K562 (cell line): ENCODE data around the gene OSCAR. TPM values are rescaled to one million over a fixed set of nuclear protein-coding genes. Genes with fewer than 3 reads are reported as not detected.

Source experiments
- CBX3 ChIP-seq, 2 experiments: IDR thresholded peaks; 1 replicate in 1 of 2; 2 replicates in 1 of 2; pipeline ENCODE4 v1.6.1; 2012; ENCODE audit warnings: inconsistent platforms in 2 of 2, low read length in 2 of 2, borderline replicate concordance in 1 of 2, control low read depth in 1 of 2
- ILK ChIP-seq: fragments of 450-650 bp; IDR thresholded peaks from 2 replicates; pipeline ENCODE4 v1.6.1; 2016; ENCODE audit warnings: missing genetic modification characterization, low read depth, mild to moderate bottlenecking, missing compliant biosample characterization, moderate library complexity, borderline replicate concordance
- KAT8 ChIP-seq: fragments of 450-650 bp; IDR thresholded peaks from 2 replicates; pipeline ENCODE4 v1.6.1; 2016; ENCODE audit warnings: low read depth, mild to moderate bottlenecking
- MEF2A ChIP-seq: IDR thresholded peaks from 2 replicates; pipeline ENCODE4 v1.6.1; 2011; ENCODE audit warnings: low read depth, mild to moderate bottlenecking, low read length, moderate library complexity; ENCODE audit not compliant: control insufficient read depth
- NCOA1 ChIP-seq: fragments of 450-650 bp; IDR thresholded peaks from 2 replicates; pipeline ENCODE4 v1.6.1; 2016; ENCODE audit warnings: low read depth
- PHF21A ChIP-seq: fragments of 450-650 bp; IDR thresholded peaks from 2 replicates; pipeline ENCODE4 v1.6.1; 2017; ENCODE audit warnings: low read depth, borderline replicate concordance
- POLR2AphosphoS2 ChIP-seq: IDR thresholded peaks from 2 replicates; pipeline ENCODE4 v1.6.1; 2012; ENCODE audit warnings: low read length, improper control_type of control experiment
- POLR2AphosphoS5 ChIP-seq: IDR thresholded peaks from 2 replicates; pipeline ENCODE4 v1.6.1; 2011; ENCODE audit warnings: mild to moderate bottlenecking, low read depth, low read length, moderate library complexity; ENCODE audit not compliant: control insufficient read depth, insufficient read depth
- RCOR1 ChIP-seq, 2 experiments: IDR thresholded peaks; 2 replicates each; pipeline ENCODE4 v1.6.1; 2012; ENCODE audit warnings: low read depth in 2 of 2, low read length in 2 of 2, borderline replicate concordance in 1 of 2, improper control_type of control experiment in 1 of 2
- SP1 ChIP-seq: sonication (generic); formaldehyde crosslinking; IDR thresholded peaks from 2 replicates; pipeline ENCODE4 v1.8.1; 2022; ENCODE audit warnings: mild to moderate bottlenecking, missing genetic modification reagents
- TCFL5 ChIP-seq: fragments of 250-450 bp; sonication (Bioruptor Pico); conservative IDR thresholded peaks from 2 replicates; pipeline ENCODE4 v1.6.1; 2021; ENCODE audit warnings: mild to moderate bottlenecking, moderate library complexity, matching md5 sums
- THRAP3 ChIP-seq: fragments of 450-650 bp; IDR thresholded peaks from 2 replicates; pipeline ENCODE4 v1.6.1; 2016; ENCODE audit warnings: mild to moderate bottlenecking, inconsistent platforms, borderline replicate concordance
- TRIM28 ChIP-seq: fragments of 450-650 bp; IDR thresholded peaks from 2 replicates; pipeline ENCODE4 v1.6.1; 2017
- ZFX ChIP-seq: sonication (generic); formaldehyde crosslinking; IDR thresholded peaks from 2 replicates; pipeline ENCODE4 v1.8.0; 2022; ENCODE audit warnings: mild to moderate bottlenecking, missing genetic modification reagents, moderate library complexity
- ZNF134 ChIP-seq: fragments of 250-450 bp; sonication (Bioruptor Pico); conservative IDR thresholded peaks from 2 replicates; pipeline ENCODE4 v1.4.0; 2020
- ZNF384 ChIP-seq: IDR thresholded peaks from 2 replicates; pipeline ENCODE4 v1.6.1; 2012; ENCODE audit warnings: low read depth, low read length, improper control_type of control experiment
- polyA plus RNA-seq, 8 experiments: library from polyadenylated mRNA; depleted of rRNA in 4 of 8; stranded (reverse) in 5 of 8; unstranded in 3 of 8; fragments of >200 nt; fragmentation: Nextera tagmentation in 2 of 8; fragmentation: Illumina TruSeq in 1 of 8; extraction: Ambion mirVana in 2 of 8; extraction: Trizol in 1 of 8; gene quantifications; 2 replicates each; pipeline versions ENCODE4 v1.2.1 to v1.2.3, GENCODE V29; 2011 to 2014; ENCODE audit warnings: inconsistent platforms in 1 of 8, missing spikeins in 1 of 8
- total RNA-seq, 7 experiments: library from RNA; depleted of rRNA in 6 of 7; stranded (reverse); fragments of >200 nt in 6 of 7; fragmentation: Illumina TruSeq in 2 of 7; extraction: Trizol in 2 of 7; gene quantifications; 2 replicates each; pipeline versions ENCODE4 v1.2.1 to v1.2.3, GENCODE V29; 2011 to 2021; ENCODE audit warnings: low replicate concordance in 1 of 7
- TF ChIP-seq, protein P1 (sequence below): fragments of 450-650 bp; formaldehyde crosslinking; conservative IDR thresholded peaks from 2 replicates; pipeline ENCODE4 v1.4.0; 2022; ENCODE audit warnings: mild to moderate bottlenecking, missing genetic modification characterization
- TF ChIP-seq, protein P2 (sequence below): sonication (generic); formaldehyde crosslinking; IDR thresholded peaks from 2 replicates; pipeline ENCODE4 v1.8.0; 2023; ENCODE audit warnings: missing genetic modification reagents, mild to moderate bottlenecking, borderline replicate concordance
- TF ChIP-seq, protein P3 (sequence below): IDR thresholded peaks from 2 replicates; pipeline ENCODE4 v1.6.1; 2011; ENCODE audit not compliant: insufficient read length; ENCODE audit errors: extremely low read depth

Gene OSCAR
- total and polyA plus RNA-seq, 9 of the 15 experiments (the other 6 are each of a cell fraction or from before 2014, with no cell fraction given), result 0.09 to 0.62 (median 0.13) TPM; not detected in 5

DNA sequence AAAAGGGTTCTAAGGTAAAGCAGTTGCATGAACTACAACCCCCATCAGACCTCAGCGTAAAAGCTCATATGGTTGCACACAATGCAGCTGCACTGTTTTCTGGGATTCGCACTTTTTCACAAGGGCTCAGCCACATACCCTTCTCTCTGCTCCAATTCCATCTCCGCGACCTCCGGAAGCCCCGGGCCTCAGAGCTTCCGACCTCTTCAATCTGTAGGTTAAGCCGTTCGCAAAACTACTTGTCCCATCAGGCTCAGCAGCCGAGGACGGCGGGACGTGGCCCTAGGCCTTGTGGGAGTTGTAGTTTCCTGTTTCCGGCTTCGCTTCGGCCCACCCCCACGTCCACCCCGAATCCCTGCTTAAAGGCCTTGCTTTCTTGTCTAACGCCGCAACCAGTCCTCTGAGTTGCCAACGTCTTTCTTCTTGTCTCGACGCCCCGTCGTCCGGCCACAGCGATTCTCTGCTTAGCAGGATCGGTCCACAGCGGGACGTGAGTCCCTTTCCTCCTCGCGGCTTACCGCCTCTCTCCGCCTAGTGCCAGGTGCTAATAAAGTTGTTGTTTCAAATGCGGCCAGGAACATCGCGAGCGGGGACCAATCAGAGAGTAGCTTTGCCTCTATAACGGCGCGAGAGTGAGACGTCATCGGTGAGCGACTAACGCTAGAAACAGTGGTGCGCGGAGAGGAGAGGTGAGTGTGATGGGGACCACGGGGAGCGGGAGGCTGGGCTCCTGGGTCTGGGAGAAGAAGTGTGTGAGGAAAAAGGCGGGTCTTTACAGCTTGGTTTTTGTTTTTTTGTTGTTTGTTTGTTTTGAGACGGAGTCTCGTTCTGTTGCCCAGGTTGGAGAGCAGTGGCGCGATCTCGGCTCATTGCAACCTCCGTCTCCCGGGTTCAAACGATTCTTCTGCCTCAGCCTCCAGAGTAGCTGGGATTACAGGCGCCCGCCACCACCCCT, 14.8 kb upstream of the OSCAR start, which contains the start of the genes PRPF31 and TFPT (continued):
- TF ChIP-seq ZNF384, result peak; percentile 79
- TF ChIP-seq TCFL5 (CRISPR knock-in tag), result no peak
- TF ChIP-seq PHF21A, result peak; percentile 52; the same call in 1 of the 2 replicates
- TF ChIP-seq, protein P1, sequence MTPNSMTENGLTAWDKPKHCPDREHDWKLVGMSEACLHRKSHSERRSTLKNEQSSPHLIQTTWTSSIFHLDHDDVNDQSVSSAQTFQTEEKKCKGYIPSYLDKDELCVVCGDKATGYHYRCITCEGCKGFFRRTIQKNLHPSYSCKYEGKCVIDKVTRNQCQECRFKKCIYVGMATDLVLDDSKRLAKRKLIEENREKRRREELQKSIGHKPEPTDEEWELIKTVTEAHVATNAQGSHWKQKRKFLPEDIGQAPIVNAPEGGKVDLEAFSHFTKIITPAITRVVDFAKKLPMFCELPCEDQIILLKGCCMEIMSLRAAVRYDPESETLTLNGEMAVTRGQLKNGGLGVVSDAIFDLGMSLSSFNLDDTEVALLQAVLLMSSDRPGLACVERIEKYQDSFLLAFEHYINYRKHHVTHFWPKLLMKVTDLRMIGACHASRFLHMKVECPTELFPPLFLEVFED (CRISPR knock-in tag), result no peak
- peak; percentile 66; the same call in 1 of the 2 replicates for TF ChIP-seq TRIM28
- TF ChIP-seq THRAP3, result no peak
- peak; percentile 7 to 44; a peak in 1 of 4 replicates for TF ChIP-seq RCOR1 (IDR thresholded peaks at IDR 0.05; ENCODE audit: borderline replicate concordance in 1 of 2, low read depth in 2 of 2, low read length in 2 of 2)
- peak; percentile 99 for TF ChIP-seq ZFX (CRISPR knock-in tag)
- no peak for TF ChIP-seq MEF2A
- no peak for TF ChIP-seq ILK (tag)
- peak; percentile 81 for TF ChIP-seq POLR2AphosphoS5
- no peak; a peak in 1 of 3 replicates for TF ChIP-seq CBX3 (IDR thresholded peaks at IDR 0.05; ENCODE audit: borderline replicate concordance in 1 of 2, low read length in 2 of 2)
- peak; percentile 60; the same call in 1 of the 2 replicates for TF ChIP-seq ZNF134 (CRISPR knock-in tag)
- peak; percentile 29; the same call in 1 of the 2 replicates for TF ChIP-seq NCOA1
- TF ChIP-seq, protein P2, sequence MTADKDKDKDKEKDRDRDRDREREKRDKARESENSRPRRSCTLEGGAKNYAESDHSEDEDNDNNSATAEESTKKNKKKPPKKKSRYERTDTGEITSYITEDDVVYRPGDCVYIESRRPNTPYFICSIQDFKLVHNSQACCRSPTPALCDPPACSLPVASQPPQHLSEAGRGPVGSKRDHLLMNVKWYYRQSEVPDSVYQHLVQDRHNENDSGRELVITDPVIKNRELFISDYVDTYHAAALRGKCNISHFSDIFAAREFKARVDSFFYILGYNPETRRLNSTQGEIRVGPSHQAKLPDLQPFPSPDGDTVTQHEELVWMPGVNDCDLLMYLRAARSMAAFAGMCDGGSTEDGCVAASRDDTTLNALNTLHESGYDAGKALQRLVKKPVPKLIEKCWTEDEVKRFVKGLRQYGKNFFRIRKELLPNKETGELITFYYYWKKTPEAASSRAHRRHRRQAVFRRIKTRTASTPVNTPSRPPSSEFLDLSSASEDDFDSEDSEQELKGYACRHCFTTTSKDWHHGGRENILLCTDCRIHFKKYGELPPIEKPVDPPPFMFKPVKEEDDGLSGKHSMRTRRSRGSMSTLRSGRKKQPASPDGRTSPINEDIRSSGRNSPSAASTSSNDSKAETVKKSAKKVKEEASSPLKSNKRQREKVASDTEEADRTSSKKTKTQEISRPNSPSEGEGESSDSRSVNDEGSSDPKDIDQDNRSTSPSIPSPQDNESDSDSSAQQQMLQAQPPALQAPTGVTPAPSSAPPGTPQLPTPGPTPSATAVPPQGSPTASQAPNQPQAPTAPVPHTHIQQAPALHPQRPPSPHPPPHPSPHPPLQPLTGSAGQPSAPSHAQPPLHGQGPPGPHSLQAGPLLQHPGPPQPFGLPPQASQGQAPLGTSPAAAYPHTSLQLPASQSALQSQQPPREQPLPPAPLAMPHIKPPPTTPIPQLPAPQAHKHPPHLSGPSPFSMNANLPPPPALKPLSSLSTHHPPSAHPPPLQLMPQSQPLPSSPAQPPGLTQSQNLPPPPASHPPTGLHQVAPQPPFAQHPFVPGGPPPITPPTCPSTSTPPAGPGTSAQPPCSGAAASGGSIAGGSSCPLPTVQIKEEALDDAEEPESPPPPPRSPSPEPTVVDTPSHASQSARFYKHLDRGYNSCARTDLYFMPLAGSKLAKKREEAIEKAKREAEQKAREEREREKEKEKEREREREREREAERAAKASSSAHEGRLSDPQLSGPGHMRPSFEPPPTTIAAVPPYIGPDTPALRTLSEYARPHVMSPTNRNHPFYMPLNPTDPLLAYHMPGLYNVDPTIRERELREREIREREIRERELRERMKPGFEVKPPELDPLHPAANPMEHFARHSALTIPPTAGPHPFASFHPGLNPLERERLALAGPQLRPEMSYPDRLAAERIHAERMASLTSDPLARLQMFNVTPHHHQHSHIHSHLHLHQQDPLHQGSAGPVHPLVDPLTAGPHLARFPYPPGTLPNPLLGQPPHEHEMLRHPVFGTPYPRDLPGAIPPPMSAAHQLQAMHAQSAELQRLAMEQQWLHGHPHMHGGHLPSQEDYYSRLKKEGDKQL (CRISPR knock-in tag), result 0 out of 2 replicates have a peak, but pooled peaks have one; percentile 29
- TF ChIP-seq KAT8, result no peak
- TF ChIP-seq SP1, result peak; percentile 99
- peak; percentile 90; the same call in 1 of the 2 replicates for TF ChIP-seq POLR2AphosphoS2
- TF ChIP-seq, protein P3, sequence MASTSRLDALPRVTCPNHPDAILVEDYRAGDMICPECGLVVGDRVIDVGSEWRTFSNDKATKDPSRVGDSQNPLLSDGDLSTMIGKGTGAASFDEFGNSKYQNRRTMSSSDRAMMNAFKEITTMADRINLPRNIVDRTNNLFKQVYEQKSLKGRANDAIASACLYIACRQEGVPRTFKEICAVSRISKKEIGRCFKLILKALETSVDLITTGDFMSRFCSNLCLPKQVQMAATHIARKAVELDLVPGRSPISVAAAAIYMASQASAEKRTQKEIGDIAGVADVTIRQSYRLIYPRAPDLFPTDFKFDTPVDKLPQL, result no peak
